ENCODE measurements around the gene MZF1. TPM values are rescaled to one million over a fixed set of nuclear protein-coding genes. Genes with fewer than 3 reads are reported as not detected.

Gene MZF1
- total and polyA plus RNA-seq, 4 donors = 6.3 to 81.5 (median 24.8) TPM

GRCh38 chr19:58518256-58519086 lies 54.7 kb downstream of the MZF1 start:
- Histone ChIP-seq H3K9me3 (ENCODE audit: control insufficient read depth, low read length) (no peaks in the 10 kb centered on the region), H3K4me1 (ENCODE audit: control insufficient read depth in 1 of 2, insufficient read depth in 2 of 2, low read length in 2 of 2) (no peaks in the 10 kb centered on the region), H3K27me3 (ENCODE audit: control insufficient read depth in 1 of 2, insufficient read depth in 2 of 2, low read length in 1 of 2) (no peaks in the 10 kb centered on the region), H3K36me3 (ENCODE audit: control insufficient read depth in 1 of 2, insufficient read depth in 2 of 2, low read length in 1 of 2) (peaks cover 0 to 4% of the 10 kb centered on the region in 2 donors), H3K4me3 (ENCODE audit: low read length in 2 of 2) (peak overlapping the region; percentile 40 to 50), H3K27ac (ENCODE audit: low read depth in 1 of 2, low read length in 2 of 2) (peak overlapping the region; percentile 30 to 83)
- 10 to 12% methylated on average over 22 of the region's 22 CpGs for WGBS, 2 donors
- no peak for ATAC-seq (ENCODE audit: low FRiP score)
- no peak for DNase-seq
- intact Hi-C loops (cut with DNase I) = loop anchor here in 1 of 2 donors (1.0 kb wide), 1 partner anchor 19 kb away; no protein-coding TSS in a partner anchor

- no peaks in the 10 kb centered on the region for H3K4me1 ChIP-seq (ENCODE audit: control insufficient read depth in 1 of 2, insufficient read depth in 2 of 2, low read length in 2 of 2)
- H3K36me3 ChIP-seq (ENCODE audit: control insufficient read depth in 1 of 2, insufficient read depth in 2 of 2, low read length in 1 of 2) = peaks cover 0 to 4% of the 10 kb centered on the region in 2 donors
- DNase-seq = no peak
- no peak for ATAC-seq (ENCODE audit: low FRiP score)
- H3K4me3 ChIP-seq (ENCODE audit: low read length in 2 of 2) = no peak overlapping the region
- no peaks in the 10 kb centered on the region for H3K27me3 ChIP-seq (ENCODE audit: control insufficient read depth in 1 of 2, insufficient read depth in 2 of 2, low read length in 1 of 2)
- no peaks in the 10 kb centered on the region for H3K9me3 ChIP-seq (ENCODE audit: control insufficient read depth, low read length)
- H3K27ac ChIP-seq (ENCODE audit: low read depth in 1 of 2, low read length in 2 of 2) = no peak overlapping the region
- intact Hi-C loops (cut with DNase I) = no loop called here
- 88 to 90% methylated on average over 65 of the region's 65 CpGs for WGBS, 2 donors
These were observed 55.9 kb downstream of the MZF1 start for GRCh38 chr19:58516964-58517833.

DNA sequence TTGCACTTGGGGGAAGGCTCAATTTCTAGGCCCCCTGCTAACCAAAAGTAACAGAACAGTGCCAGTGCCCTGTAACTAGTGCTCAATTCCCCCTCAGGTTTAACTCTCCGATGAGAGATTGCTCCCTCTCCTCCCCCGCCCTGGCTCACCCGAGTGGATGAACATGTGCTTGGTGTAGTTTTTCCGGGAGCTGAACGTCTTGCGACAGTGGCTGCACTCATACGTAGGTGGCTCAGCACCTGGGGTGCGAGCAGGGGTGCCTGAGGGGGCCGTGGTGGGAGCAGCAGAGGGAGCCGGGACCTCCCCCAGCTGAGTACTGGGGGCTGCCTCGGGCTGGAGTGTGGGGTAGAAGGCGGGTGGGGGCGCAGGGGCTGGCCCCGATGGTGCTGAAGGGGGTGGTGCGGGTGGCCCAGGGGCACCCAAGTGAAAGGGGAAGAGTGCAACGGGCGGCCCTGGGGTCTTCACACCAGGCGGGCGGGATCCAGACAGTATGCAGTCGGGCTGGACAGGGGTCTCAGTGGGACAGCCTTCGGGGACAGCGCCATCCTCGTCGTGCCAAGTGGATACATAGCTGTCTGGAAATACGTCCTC lies 56.8 kb downstream of the MZF1 start:
- H3K36me3 ChIP-seq (ENCODE audit: control insufficient read depth in 1 of 2, insufficient read depth in 2 of 2, low read length in 1 of 2) = peaks cover 0 to 4% of the 10 kb centered on the region in 2 donors
- H3K27ac ChIP-seq (ENCODE audit: low read depth in 1 of 2, low read length in 2 of 2) = no peak overlapping the region
- no peak for DNase-seq
- H3K27me3 ChIP-seq (ENCODE audit: control insufficient read depth in 1 of 2, insufficient read depth in 2 of 2, low read length in 1 of 2) = no peaks in the 10 kb centered on the region
- H3K4me1 ChIP-seq (ENCODE audit: control insufficient read depth in 1 of 2, insufficient read depth in 2 of 2, low read length in 2 of 2) = no peaks in the 10 kb centered on the region
- 82 to 86% methylated on average over 25 of the region's 25 CpGs for WGBS, 2 donors
- intact Hi-C loops (cut with DNase I) = no loop called here
- no peak overlapping the region for H3K4me3 ChIP-seq (ENCODE audit: low read length in 2 of 2)
- no peak for ATAC-seq (ENCODE audit: low FRiP score)
- no peaks in the 10 kb centered on the region for H3K9me3 ChIP-seq (ENCODE audit: control insufficient read depth, low read length)

- 86 to 88% methylated on average over 2 of the region's 2 CpGs for whole genome bisulfite sequencing, 2 donors
These were observed 57.9 kb downstream of the MZF1 start for GRCh38 chr19:58515259-58515658.

GRCh38 chr19:58514564-58515022 lies 58.5 kb downstream of the MZF1 start:
- DNase-seq (no peak), ATAC-seq (ENCODE audit: low FRiP score) (no peak)
- Histone ChIP-seq H3K36me3 (ENCODE audit: control insufficient read depth in 1 of 2, insufficient read depth in 2 of 2, low read length in 1 of 2) (peaks cover 0 to 4% of the 10 kb centered on the region in 2 donors), H3K27me3 (ENCODE audit: control insufficient read depth in 1 of 2, insufficient read depth in 2 of 2, low read length in 1 of 2) (no peaks in the 10 kb centered on the region), H3K4me3 (ENCODE audit: low read length in 2 of 2) (no peak overlapping the region), H3K4me1 (ENCODE audit: control insufficient read depth in 1 of 2, insufficient read depth in 2 of 2, low read length in 2 of 2) (no peaks in the 10 kb centered on the region), H3K9me3 (ENCODE audit: control insufficient read depth, low read length) (no peaks in the 10 kb centered on the region), H3K27ac (ENCODE audit: low read depth in 1 of 2, low read length in 2 of 2) (no peak overlapping the region)
- 69 to 75% methylated on average over 3 of the region's 3 CpGs for WGBS, 2 donors
- intact Hi-C loops (cut with DNase I) = no loop called here

More at GRCh38 chr19:58515259-58515658, 57.9 kb downstream of the MZF1 start:
- Histone ChIP-seq H3K27ac (ENCODE audit: low read depth in 1 of 2, low read length in 2 of 2) (no peak overlapping the region), H3K4me1 (ENCODE audit: control insufficient read depth in 1 of 2, insufficient read depth in 2 of 2, low read length in 2 of 2) (no peaks in the 10 kb centered on the region), H3K36me3 (ENCODE audit: control insufficient read depth in 1 of 2, insufficient read depth in 2 of 2, low read length in 1 of 2) (peaks cover 0 to 4% of the 10 kb centered on the region in 2 donors), H3K27me3 (ENCODE audit: control insufficient read depth in 1 of 2, insufficient read depth in 2 of 2, low read length in 1 of 2) (no peaks in the 10 kb centered on the region), H3K4me3 (ENCODE audit: low read length in 2 of 2) (no peak overlapping the region), H3K9me3 (ENCODE audit: control insufficient read depth, low read length) (no peaks in the 10 kb centered on the region)
- DNase-seq (no peak), ATAC-seq (ENCODE audit: low FRiP score) (no peak)
- intact Hi-C loops (cut with DNase I) = no loop called here

DNA sequence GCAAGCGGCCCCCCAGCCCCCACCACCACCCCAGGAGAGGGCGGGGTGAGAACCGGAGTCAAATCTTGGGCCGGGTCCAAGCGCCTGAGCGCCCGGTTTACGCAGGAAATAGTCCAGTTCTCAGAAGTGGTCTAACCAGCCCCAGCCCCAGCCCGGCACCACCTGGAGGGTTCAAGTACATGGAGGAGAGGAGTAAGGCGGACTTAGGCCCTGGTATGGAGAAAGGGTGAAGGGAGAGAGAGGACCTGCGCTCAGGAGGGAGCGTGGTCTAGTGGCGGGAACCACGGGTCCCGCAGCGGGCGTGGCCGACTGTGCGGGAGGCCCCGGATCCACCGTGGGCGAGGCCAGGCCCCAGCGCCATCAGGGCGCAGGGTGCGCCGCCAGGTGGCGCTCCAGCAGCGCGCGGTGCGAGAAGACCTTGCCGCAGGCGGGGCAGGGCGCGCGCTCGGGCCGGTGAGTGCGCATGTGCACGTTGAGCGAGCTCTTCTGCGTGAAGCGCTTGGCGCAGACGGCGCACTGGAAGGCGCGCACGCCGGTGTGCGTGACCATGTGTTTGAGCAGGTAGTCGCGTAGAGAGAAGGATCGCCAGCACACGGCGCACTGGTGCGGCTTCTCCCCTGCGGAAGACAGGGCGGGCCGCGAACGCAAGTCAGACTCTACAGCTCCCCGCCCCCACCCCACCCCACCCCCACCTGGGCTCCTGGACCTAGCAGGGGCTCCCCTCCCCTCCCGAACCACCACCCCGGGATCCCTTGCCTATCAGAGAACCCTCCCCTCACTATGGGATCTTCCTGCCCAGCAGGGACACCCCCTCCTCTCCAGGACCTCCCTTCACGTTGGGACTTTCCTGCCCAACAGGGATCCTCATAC lies 59.2 kb downstream of the MZF1 start:
- Histone ChIP-seq H3K27me3 (ENCODE audit: control insufficient read depth in 1 of 2, insufficient read depth in 2 of 2, low read length in 1 of 2) (no peaks in the 10 kb centered on the region), H3K27ac (ENCODE audit: low read depth in 1 of 2, low read length in 2 of 2) (no peak overlapping the region), H3K36me3 (ENCODE audit: control insufficient read depth in 1 of 2, insufficient read depth in 2 of 2, low read length in 1 of 2) (peaks cover 0 to 4% of the 10 kb centered on the region in 2 donors), H3K4me1 (ENCODE audit: control insufficient read depth in 1 of 2, insufficient read depth in 2 of 2, low read length in 2 of 2) (no peaks in the 10 kb centered on the region), H3K9me3 (ENCODE audit: control insufficient read depth, low read length) (no peaks in the 10 kb centered on the region), H3K4me3 (ENCODE audit: low read length in 2 of 2) (no peak overlapping the region)
- peak; percentile 92 to 96 for DNase-seq
- intact Hi-C loops (cut with DNase I) = no loop called here
- ATAC-seq (ENCODE audit: low FRiP score) = peak; percentile 90
- WGBS, 2 donors = 26% methylated on average over 62 to 66 of the region's 66 CpGs

GRCh38 chr19:58513213-58513693 lies 59.9 kb downstream of the MZF1 start:
- H3K36me3 ChIP-seq (ENCODE audit: control insufficient read depth in 1 of 2, insufficient read depth in 2 of 2, low read length in 1 of 2) = peaks cover 0 to 4% of the 10 kb centered on the region in 2 donors
- no peak overlapping the region for H3K4me3 ChIP-seq (ENCODE audit: low read length in 2 of 2)
- no peak for ATAC-seq (ENCODE audit: low FRiP score)
- H3K27me3 ChIP-seq (ENCODE audit: control insufficient read depth in 1 of 2, insufficient read depth in 2 of 2, low read length in 1 of 2) = no peaks in the 10 kb centered on the region
- intact Hi-C loops (cut with DNase I) = no loop called here
- no peaks in the 10 kb centered on the region for H3K4me1 ChIP-seq (ENCODE audit: control insufficient read depth in 1 of 2, insufficient read depth in 2 of 2, low read length in 2 of 2)
- DNase-seq = no peak
- no peaks in the 10 kb centered on the region for H3K9me3 ChIP-seq (ENCODE audit: control insufficient read depth, low read length)
- WGBS, 2 donors = 84% methylated on average over 10 of the region's 10 CpGs
- H3K27ac ChIP-seq (ENCODE audit: low read depth in 1 of 2, low read length in 2 of 2) = no peak overlapping the region

All from aorta (tissue), 5 donors.